ENCODE data around the gene CNOT6.

CNOT6 gene

DNA sequence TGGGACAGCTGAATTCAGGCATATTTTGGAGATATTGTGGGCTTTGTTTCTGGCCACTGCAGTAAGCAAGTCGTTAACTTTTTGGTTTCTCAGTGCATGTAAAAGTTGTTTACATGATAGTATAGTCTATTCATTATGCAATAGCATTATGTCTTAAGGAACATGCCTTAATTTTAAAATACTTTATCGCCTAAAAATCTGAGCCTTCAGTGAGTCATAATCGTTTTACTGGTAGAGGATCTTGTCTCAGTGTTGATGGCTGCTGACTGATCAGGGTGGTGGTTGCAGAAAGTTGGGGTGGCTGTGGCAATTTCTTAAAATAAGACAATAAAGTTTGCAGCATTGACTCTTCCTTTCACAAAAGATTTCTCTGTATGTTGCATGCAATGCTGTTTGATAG, 92.0 kb downstream of the CNOT6 start:
- no peak for DNase-seq

DNA sequence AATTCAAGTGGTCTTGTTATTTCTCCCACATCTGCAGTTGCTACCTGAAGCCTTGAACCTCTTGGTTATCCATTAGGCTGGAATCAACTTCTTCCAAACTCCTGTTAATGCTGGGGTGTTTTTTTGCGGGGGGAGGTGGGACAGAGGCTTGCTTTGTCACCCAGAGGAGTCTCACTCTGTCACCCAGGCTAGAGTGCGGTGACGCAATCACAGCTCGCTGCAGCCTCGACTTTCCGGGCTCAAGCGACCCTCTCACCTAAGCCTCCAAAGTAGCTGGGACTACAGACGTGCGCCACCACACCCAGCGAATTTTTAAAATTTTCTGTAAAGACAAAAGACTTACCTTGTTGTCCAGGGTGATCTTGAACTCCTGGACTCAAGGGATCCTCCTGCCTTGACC, 92.7 kb downstream of the CNOT6 start:
- DNase-seq: no peak

GRCh38 chr5:180589771-180590542, 95.8 kb downstream of the CNOT6 start:
- DNase-seq: no peak

DNA sequence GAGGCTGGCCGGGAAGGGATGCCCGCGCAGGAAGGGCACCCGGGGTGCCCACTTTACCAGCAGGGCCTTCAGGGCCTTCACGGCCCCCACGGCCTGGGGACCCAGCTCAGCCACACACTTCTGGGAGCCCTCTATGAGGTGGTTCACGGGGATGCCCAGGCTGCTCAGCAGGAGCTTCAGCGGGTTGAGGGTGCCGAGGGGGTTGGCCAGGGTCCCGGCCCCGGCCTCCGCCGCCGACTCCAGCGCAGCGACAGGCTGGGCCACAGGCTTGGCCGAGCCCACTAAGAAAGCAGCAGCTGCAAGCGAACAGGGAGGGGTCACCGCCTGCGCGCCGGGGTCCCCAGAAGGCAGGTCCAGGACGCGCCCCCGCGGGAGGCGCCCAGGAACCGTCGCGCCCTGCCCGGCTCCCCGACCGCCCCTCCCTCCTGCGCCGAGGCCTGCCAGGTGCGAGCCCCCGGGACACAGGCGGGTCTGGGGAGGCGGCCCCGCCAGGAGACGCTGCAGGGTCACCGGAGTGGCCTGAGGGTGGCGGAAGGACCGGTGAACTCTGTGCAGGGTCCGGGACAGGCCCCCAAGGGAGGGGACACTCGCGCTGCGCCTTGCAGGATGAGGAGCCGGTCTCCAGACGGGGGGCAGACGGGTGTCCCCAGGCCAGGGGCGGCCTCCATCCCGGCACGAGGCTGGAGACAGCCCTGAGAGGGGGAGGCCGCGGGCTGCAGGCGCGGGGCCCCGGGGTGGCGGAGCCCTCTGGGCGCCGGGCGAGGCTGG, 96.5 kb downstream of the CNOT6 start:
- no peak for DNase-seq

DNA sequence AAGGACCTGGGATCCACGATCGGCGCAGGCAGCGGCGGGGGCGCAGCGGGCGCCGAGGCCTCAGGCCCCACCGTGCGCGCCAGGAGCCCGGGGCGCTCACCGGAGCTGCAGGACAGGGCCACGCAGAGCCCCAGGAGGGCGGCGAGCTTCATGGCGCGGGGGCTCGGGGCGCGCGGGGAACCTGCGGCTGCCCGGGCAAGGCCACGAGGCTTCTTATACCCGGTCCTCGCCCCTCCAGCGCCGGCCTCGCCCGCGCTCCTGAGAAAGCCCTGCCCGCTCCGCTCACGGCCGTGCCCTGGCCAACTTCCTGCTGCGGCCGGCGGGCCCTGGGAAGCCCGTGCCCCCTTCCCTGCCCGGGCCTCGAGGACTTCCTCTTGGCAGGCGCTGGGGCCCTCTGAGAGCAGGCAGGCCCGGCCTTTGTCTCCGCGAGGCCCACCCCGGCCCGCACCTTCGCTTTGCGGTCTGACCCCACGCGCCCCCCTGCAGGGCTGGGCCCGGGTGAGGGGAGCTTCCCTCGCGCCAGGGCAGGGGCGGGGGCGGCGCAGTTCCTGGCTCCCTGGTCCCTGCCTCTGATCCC, 97.2 kb downstream of the CNOT6 start, which contains the start of gene SCGB3A1:
TSS of gene SCGB3A1 (minus strand) at position 189 of the 577 bp plus-strand sequence. CDS start at position 152, 37 bp downstream.
- DNase-seq: no peak

GRCh38 chr5:180592176-180592575, 98.0 kb downstream of the CNOT6 start:
- no peak for DNase-seq

DNA sequence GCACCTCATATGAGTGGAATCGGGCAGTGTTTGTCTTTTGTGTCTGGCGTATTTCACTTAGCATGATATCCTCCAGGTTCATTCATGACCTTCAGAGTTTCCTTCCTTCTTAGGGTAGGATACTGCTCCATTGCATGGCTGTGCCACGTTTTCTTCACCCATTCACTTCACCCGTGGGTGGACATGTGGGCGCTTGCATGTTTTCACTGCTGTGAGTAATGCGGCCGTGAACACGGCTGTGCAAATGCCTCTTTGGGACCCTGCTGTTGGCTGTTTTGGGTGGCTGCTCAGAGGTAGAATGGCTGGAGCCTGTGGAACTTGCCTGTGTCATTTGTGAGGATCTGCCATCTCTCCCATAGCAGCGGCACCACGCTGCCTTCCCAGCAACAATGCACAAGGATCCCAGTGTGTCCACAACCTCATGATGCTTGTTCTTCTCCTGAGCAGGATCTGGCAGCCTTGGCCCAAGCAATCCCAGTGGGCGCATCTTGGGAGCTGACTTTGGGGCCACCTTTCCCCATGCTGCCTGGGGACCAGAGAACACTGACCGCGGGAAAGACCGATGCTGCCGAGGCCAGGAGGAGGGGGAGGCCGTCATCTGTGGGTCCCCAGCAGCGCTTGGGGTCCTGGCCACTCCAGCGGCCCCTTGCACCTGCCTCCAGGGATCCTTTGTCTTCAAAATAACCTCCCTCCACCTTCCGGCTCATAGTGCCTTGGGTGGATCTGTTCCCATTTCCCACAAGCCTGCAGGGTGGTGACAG, 99.4 kb downstream of the CNOT6 start:
- no peak for DNase-seq

- no peak for DNase-seq
Measured at GRCh38 chr5:180594311-180595045, 100.3 kb downstream of the CNOT6 start.

- DNase-seq: no peak
Measured at GRCh38 chr5:180595046-180595379, 100.8 kb downstream of the CNOT6 start.

GRCh38 chr5:180595381-180596114, 101.4 kb downstream of the CNOT6 start:
- DNase-seq: no peak

- no peak for DNase-seq
Measured at GRCh38 chr5:180596115-180596667, 102.0 kb downstream of the CNOT6 start.

DNA sequence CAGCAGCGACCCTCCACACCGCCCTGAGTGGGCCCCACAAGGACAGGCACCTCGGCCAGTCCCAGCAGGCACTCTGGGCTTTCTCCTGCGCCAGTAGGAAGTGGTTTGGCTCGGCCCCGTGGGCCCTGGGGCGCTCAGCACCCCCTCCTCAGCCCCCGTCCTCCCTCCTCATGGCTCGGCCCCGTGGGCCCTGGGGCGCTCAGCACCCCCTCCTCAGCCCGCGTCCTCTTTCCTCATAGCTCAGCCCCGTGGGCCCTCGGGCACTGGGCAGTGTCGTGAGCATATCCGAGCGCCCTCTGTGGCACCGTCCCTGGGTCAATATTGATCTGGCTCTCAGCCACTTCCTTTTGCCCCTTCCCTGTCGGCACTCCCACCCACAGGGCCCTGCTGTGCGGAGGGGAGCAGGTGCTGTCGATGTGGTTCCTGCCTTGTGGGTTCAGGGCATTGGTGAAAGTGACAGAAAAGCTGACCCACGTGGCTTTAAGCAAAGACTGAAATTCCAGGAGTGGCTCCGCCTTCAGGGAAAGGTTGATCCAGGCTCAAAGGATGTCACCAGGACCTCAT, 102.6 kb downstream of the CNOT6 start:
- DNase-seq: no peak

GRCh38 chr5:180598316-180598701, 104.1 kb downstream of the CNOT6 start:
- DNase-seq: no peak

DNA sequence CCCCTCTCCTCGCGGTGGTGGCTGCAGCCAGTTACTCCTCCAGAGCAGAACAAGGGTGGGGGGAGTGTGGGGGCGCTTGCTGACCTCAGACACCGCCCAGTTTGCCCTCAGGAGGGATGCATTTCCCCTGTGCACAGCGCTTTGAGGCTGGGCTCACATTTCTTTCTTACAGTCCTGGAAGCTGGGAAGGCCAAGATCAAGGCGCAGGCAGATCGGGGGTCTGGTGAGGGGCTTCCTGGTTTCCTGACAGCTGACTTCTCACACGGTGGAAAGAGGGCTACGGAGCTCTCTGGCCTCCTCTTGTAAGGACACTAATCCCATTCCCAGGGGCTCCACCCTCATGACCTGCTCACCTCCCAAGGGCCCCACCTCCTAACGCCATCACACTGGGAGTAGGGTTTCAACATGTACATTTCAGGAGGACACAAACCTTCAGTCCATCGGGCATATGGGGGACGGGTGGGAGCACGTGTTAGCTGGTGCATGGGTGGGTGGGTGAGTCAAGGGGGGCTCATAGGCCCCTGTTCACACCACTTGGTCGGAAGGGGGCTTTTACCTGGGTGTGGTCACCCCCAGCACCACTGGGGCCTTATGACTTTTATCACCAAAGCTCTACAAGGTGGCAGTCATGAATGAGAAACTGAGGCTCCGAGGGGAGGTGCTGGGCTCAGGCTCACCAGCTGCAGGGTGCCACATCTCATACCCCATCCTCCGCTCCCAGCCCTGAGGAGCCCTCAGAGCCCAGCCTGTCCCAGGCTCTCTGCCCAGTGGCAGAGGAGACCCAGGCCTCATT, 104.8 kb downstream of the CNOT6 start:
- no peak for DNase-seq

- DNase-seq: no peak
Measured at GRCh38 chr5:180599590-180599914, 105.4 kb downstream of the CNOT6 start.

DNA sequence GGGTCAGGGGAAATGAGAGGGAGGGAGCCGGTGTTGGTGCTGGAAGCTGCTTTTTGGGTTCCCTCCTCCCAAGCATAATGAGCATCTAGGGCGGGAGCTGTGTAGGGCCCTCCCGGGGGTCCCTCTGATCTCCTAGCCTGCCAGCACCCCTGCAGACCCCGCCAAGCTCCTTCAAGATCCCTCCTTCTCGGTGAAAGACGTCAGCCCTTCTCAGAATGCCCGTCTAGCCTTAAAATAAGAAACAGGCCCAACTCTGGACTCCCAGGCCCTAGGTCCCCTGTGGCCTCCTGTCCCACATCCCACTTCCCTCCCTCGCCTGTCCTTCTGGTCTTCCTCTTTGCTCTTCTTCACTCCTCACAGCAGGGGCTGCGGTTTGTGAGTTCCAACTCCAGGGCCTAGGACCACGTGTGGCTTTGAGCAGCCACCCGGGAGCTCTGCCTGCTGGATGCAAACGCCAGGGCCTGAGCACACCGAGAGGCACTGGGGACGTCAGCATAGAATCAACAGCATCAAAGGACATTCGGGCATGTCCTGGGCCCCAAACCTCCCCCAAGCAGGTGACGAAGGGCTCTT, 105.9 kb downstream of the CNOT6 start:
- DNase-seq: no peak

DNA sequence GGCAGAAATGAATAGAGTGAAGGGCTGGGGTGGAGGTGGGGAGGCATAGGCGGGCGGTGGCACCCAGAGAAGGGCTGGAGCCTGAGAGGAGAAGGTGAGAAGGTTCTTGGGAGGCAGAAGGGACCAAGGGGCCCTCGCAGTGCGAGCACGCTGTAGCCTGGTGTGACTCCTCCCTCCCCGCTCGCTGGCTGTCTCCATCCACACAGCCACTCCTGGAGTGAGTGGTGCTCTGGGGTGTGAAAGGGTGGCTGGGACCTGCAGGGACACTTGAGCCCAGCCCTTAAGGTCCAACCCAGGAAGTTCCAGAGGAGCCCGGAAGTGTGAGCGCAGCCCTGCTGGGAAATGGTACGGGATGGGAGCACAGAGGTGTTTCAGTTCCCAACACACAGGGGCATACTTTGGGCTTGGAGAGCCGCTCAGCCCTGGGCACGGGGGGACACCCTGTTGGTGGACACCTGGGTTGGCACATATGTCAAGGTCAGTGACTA, 106.4 kb downstream of the CNOT6 start:
- DNase-seq: no peak

DNA sequence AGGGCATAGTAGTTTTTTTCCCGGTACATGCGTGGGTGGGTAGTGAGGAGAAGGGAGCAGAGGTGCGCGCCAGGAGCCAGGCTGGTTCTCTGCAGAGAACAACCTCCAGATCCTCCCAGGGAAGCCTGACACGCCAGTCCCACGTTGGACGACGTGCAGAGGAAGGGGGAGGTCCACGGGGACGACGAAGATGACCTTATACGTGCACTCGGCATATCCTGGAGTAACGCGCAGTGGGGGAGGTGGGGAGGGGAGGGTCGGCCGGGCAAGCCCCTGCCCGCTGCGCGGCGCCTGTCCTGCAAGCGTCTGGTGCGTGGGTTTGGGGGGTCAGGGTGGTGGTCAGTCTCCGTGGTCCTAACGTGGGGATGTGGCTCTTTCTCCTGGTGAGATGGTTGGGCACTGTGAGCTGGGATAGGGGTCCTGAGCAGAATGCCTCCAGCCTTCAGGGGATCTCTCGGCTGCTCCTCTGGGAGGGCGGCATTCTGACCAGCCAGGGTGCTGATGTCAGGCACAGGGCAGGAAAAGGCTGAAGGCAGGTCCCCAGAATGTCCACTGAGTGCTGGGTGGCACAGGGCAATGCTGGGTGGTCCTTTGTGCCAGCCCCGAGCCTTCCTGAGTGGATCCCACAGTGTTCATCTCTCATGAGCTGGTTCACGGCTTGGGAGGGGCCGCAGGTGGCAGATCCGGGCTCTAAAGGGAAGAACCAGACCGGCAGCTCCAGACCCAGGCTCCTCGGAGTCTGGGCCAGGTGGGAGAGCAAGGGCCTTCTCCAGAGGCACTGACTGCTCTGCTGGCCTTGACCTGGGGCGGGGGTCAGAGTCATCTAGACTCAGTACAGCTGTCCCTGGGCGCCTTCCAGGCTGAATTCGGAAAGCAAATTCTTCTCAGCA, 107.7 kb downstream of the CNOT6 start:
- no peak for DNase-seq
